Epithelial cell of proximal tubule (primary cell): ENCODE data around the gene PDZRN3. TPM values are rescaled to one million over a fixed set of nuclear protein-coding genes. Genes with fewer than 3 reads are reported as not detected.

Experiments
- DNase-seq: peaks from one replicate; pipeline ENCODE4 v3.0.0-alpha.2; 2011; ENCODE audit warnings: low read depth
- H3K4me3 ChIP-seq: 2 replicates; pipeline ENCODE4 v1.5.1; 2011; ENCODE audit warnings: low read depth, mild to moderate bottlenecking, low read length
- total RNA-seq: library from RNA; depleted of rRNA; stranded (reverse); fragments of >200 nt; gene quantifications from 2 replicates; pipeline ENCODE4 v1.2.3, GENCODE V29; 2015
- TF ChIP-seq, protein P1 (sequence below): conservative IDR thresholded peaks from 2 replicates; pipeline ENCODE4 v1.5.1; 2012; ENCODE audit warnings: low read depth, mild to moderate bottlenecking, low read length

PDZRN3 gene
- total RNA-seq, 1 donor from 2014 or later, result 0.17 TPM

DNA sequence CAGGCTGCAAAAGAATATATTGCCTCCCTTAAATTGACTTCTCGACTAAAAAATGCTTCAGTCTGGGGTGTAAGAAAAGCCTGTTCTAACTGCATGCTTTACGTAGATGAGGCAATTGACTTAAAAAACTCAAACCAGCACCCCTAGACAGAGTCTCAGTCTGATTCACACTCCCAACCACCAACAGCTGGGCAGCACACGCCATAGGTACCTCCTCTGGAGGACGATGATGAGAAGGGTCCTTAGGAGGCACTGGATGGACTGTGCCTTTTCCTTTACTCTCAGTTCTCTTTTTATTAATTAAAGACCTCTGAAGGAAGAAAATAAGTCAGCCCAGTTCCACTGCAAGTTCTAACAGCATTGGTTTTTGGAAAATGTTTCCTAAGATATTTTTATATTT, 175.0 kb downstream of the PDZRN3 start:
- H3K4me3 ChIP-seq, result no peak overlapping the region
- TF ChIP-seq, protein P1, sequence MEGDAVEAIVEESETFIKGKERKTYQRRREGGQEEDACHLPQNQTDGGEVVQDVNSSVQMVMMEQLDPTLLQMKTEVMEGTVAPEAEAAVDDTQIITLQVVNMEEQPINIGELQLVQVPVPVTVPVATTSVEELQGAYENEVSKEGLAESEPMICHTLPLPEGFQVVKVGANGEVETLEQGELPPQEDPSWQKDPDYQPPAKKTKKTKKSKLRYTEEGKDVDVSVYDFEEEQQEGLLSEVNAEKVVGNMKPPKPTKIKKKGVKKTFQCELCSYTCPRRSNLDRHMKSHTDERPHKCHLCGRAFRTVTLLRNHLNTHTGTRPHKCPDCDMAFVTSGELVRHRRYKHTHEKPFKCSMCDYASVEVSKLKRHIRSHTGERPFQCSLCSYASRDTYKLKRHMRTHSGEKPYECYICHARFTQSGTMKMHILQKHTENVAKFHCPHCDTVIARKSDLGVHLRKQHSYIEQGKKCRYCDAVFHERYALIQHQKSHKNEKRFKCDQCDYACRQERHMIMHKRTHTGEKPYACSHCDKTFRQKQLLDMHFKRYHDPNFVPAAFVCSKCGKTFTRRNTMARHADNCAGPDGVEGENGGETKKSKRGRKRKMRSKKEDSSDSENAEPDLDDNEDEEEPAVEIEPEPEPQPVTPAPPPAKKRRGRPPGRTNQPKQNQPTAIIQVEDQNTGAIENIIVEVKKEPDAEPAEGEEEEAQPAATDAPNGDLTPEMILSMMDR, result no peak
- no peak for DNase-seq

DNA sequence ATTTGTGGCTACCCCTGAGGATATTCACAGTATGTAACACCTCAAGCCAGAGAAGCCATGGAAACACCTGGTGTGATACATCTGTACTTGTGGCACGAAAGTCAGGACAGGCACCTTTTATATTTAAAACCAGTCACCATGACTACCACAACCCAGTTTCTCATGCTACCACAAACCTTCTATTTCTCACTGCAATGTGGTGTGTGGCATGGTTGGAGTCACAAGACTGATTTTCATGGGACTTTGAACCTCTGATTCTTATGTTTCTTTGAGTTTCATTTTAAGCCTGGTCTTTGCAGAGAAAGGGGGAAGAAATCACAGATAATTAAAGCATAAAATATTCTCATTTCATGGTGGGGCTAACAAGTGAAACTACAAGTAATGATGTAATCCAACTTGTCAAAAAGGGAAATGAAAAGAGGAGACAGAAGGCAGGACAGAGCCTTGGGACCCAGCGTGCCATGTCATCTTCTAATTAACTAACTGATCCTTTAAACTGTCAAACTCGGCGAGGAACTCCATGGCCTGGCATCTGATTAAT, 175.9 kb downstream of the PDZRN3 start:
- no peak overlapping the region for H3K4me3 ChIP-seq
- DNase-seq, result peak; percentile 36
- TF ChIP-seq, protein P1, result no peak

DNA sequence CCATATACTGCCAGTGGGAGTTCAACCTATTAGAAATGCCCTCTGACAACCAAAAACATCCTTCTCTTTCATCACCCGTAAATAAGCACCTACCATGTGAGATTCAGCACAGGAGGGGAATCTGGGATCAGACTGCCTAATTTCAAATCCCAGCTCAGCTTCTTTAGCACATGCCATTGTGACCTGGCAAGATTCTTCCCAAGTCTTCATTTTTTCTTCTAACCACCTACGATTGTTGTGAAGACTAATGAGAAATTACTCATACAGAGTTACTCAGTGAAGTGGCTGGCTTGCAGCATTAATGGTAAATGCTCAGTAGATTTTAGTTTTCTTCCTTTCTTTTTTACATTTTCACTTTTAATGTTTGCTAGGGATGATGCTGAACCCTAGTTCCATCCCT, 176.7 kb downstream of the PDZRN3 start:
- TF ChIP-seq, protein P1, result no peak
- no peak overlapping the region for H3K4me3 ChIP-seq
- DNase-seq, result no peak

DNA sequence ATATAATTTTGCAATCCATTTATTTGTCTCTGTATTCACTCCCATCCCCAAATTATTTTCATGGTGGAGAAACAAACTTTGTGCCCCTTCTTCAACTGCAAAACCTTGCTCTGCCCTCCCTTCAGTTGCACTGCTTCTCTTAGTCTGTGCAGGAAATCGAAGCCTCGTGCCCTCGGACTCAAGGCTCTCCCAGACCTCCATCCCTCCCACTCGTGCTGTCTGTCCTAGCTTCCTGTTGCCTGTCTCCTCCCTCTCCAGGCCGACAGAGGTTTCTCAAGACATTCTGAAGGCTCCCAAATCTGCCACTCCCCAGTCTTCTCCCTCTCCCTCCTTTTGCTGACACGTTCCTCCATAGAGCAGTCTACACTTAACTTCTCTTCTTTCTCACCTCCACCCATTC, 177.6 kb downstream of the PDZRN3 start:
- TF ChIP-seq, protein P1, result no peak
- no peak overlapping the region for H3K4me3 ChIP-seq
- no peak for DNase-seq

DNA sequence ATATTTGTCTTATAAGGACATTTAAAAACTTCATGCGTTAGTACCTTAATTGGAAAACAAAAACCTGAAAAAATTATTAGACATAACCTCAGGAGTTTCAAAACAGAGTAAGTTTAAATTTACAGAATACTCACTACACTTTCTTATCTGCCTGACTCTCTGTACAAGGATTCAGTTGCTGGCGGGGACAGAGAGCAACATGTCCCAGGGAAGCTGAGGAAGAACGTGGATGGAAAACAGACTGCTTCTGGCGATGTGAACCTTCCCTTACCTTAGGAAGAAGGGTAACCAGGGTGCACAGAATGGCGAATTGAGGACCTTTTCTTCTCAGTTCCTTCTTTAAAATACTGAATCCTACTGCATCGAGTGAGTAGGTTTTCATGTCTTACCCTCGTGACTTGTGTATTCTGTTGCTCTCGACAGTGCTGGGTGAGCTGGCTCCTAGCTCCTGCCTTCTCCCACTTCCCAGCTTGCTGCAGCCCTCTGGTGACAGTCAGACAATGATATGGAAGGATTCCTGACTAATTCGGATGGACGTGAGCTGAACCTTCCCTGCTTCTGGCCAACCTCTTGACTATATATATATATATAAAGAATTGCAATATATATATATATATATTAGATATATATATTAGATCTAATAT, 178.2 kb downstream of the PDZRN3 start:
- TF ChIP-seq, protein P1, result no peak
- H3K4me3 ChIP-seq, result no peak overlapping the region
- no peak for DNase-seq

DNA sequence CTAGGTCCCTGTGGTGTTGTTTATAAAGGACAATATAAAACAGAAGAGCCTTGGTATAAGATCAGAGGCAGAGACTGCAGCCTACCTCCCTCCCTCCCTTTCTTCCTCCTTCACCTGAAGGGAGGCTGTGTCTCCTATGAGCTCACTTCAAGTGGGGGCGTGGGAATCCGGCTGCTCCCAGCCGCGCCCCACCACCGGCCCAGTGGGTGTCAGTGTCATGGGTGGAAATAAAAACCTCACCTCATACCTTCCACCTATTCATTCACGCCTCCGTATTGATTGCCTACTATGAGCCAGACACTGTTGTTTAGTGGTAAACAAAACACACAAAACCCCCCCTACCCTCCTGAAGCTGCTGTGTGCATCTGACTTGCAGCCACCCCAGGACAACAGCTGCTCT, 181.9 kb downstream of the PDZRN3 start:
- H3K4me3 ChIP-seq, result no peak overlapping the region
- TF ChIP-seq, protein P1, result no peak
- no peak for DNase-seq

DNA sequence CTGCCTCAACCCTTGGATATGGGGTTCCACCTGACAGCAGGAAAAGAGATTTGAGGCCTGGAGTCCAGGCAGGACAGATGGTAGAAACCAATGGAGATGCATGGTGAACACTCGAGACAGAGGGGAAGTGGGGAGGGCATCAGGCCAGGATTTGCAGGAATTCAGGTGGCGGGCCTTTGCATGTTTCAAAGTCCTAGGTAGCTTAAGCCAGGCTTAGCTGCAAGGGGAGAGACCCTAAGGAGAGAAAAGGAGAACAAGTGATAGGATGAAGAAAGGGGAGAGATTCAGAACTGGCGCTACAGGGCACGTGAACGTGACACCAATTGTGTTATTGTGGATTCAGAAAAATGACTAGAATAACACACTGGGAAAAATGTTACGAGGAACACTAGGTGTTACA, 182.6 kb downstream of the PDZRN3 start:
- H3K4me3 ChIP-seq, result no peak overlapping the region
- no peak for DNase-seq
- TF ChIP-seq, protein P1, result no peak
